WTC11 (cell line): ENCODE data around the gene TMEM245. TPM values are rescaled to one million over a fixed set of nuclear protein-coding genes. Genes with fewer than 3 reads are reported as not detected.

ENCODE experiments used
- ATAC-seq: fragments of 200-7000 bp; cut with Tn5 transposase; 2 replicates; pipeline ENCODE4 v1.10.0; 2021; ENCODE audit warnings: mild to moderate bottlenecking, moderate library complexity
- CTCF ChIA-PET: fragments of 300-600 bp; sonication (Branson Sonifier 250); formaldehyde crosslinking; loops from one replicate; lab custom pipeline; 2021; ENCODE audit warnings: antibody characterized with exemption; lab: Charles Lee
- POLR2A ChIA-PET: fragments of 350-600 bp; sonication (Branson Sonifier 250); formaldehyde crosslinking; loops from one replicate; lab custom pipeline; 2021; ENCODE audit warnings: antibody characterized with exemption; lab: Charles Lee
- DNase-seq: peaks from one replicate; pipeline ENCODE4 v3.0.0; 2021; ENCODE audit warnings: low spot score
- H3K27ac Mint-ChIP-seq: 2 replicates; pipeline ENCODE4 v1.8.0; 2021; ENCODE audit warnings: mixed read lengths
- H3K27me3 Mint-ChIP-seq: 2 replicates; pipeline ENCODE4 v1.8.0; 2021; ENCODE audit warnings: low read depth, mild to moderate bottlenecking, moderate library complexity, mixed read lengths
- H3K36me3 Mint-ChIP-seq: 2 replicates; pipeline ENCODE4 v1.8.0; 2021; ENCODE audit warnings: mixed read lengths
- H3K4me1 Mint-ChIP-seq: 2 replicates; pipeline ENCODE4 v1.8.0; 2022; ENCODE audit warnings: mixed read lengths
- H3K4me3 Mint-ChIP-seq: 2 replicates; pipeline ENCODE4 v1.8.0; 2021; ENCODE audit warnings: mild to moderate bottlenecking, moderate library complexity, mixed read lengths
- H3K9me3 Mint-ChIP-seq: 2 replicates; pipeline ENCODE4 v1.8.0; 2021; ENCODE audit warnings: mixed read lengths
- AFF4 ChIP-seq: sonication (generic); formaldehyde crosslinking; IDR thresholded peaks from 2 replicates; pipeline ENCODE4 v1.8.1; 2023; ENCODE audit warnings: mild to moderate bottlenecking, missing genetic modification reagents, borderline replicate concordance
- CREM ChIP-seq: sonication (generic); formaldehyde crosslinking; IDR thresholded peaks from 2 replicates; pipeline ENCODE4 v1.8.1; 2022; ENCODE audit warnings: mild to moderate bottlenecking, missing genetic modification reagents, moderate library complexity
- ETV6 ChIP-seq: sonication (generic); formaldehyde crosslinking; IDR thresholded peaks from 2 replicates; pipeline ENCODE4 v1.8.1; 2022; ENCODE audit warnings: mild to moderate bottlenecking, missing genetic modification reagents
- GABPB1 ChIP-seq: sonication (generic); formaldehyde crosslinking; IDR thresholded peaks from 2 replicates; pipeline ENCODE4 v1.8.1; 2023; ENCODE audit warnings: mild to moderate bottlenecking, missing genetic modification reagents
- NFATC4 ChIP-seq: fragments of 250-450 bp; sonication (Bioruptor Pico); IDR thresholded peaks from 2 replicates; pipeline ENCODE4 v1.9.0; 2021; ENCODE audit warnings: mild to moderate bottlenecking
- RELA ChIP-seq: sonication (generic); formaldehyde crosslinking; IDR thresholded peaks from 2 replicates; pipeline ENCODE4 v1.8.1; 2022; ENCODE audit warnings: missing genetic modification reagents, mild to moderate bottlenecking, borderline replicate concordance
- SP1 ChIP-seq: sonication (generic); formaldehyde crosslinking; conservative IDR thresholded peaks from 2 replicates; pipeline ENCODE4 v1.8.1; 2022; ENCODE audit warnings: missing genetic modification reagents
- TEAD4 ChIP-seq: sonication (generic); formaldehyde crosslinking; IDR thresholded peaks from 2 replicates; pipeline ENCODE4 v1.8.0; 2022; ENCODE audit warnings: mild to moderate bottlenecking, missing genetic modification reagents
- USF2 ChIP-seq: sonication (generic); formaldehyde crosslinking; IDR thresholded peaks from 2 replicates; pipeline ENCODE4 v1.8.1; 2023; ENCODE audit warnings: mild to moderate bottlenecking, missing genetic modification reagents, moderate library complexity
- ZBTB21 ChIP-seq: sonication (generic); formaldehyde crosslinking; IDR thresholded peaks from 2 replicates; pipeline ENCODE4 v1.8.1; 2023; ENCODE audit warnings: mild to moderate bottlenecking, missing genetic modification reagents, borderline replicate concordance
- ZNF317 ChIP-seq: sonication (generic); formaldehyde crosslinking; IDR thresholded peaks from 2 replicates; pipeline ENCODE4 v1.8.1; 2023; ENCODE audit warnings: low read depth, mild to moderate bottlenecking, moderate library complexity, missing genetic modification reagents, borderline replicate concordance
- ZNF416 ChIP-seq: fragments of 250-450 bp; sonication (Bioruptor Pico); IDR thresholded peaks from 2 replicates; pipeline ENCODE4 v1.9.0; 2021; ENCODE audit warnings: mild to moderate bottlenecking, inconsistent platforms
- ZNF423 ChIP-seq: fragments of 250-450 bp; sonication (Bioruptor Pico); IDR thresholded peaks from 2 replicates; pipeline ENCODE4 v2.1.2; 2022; ENCODE audit warnings: mild to moderate bottlenecking, moderate library complexity
- total RNA-seq: library from RNA; stranded (reverse); gene quantifications from 3 replicates; pipeline ENCODE4 v1.2.3, GENCODE V29; 2021
- TF ChIP-seq, protein P1 (sequence below): fragments of 250-450 bp; sonication (Bioruptor Pico); IDR thresholded peaks from 2 replicates; pipeline ENCODE4 v2.1.2; 2022; ENCODE audit warnings: mild to moderate bottlenecking, moderate library complexity
- TF ChIP-seq, protein P2 (sequence below): sonication (generic); formaldehyde crosslinking; IDR thresholded peaks from 2 replicates; pipeline ENCODE4 v1.8.1; 2023; ENCODE audit warnings: mild to moderate bottlenecking, moderate library complexity, missing genetic modification reagents
- TF ChIP-seq, protein P3 (sequence below): sonication (generic); formaldehyde crosslinking; IDR thresholded peaks from 2 replicates; pipeline ENCODE4 v1.8.1; 2023; ENCODE audit warnings: mild to moderate bottlenecking, missing genetic modification reagents
- TF ChIP-seq, protein P4 (sequence below): sonication (generic); formaldehyde crosslinking; IDR thresholded peaks from 2 replicates; pipeline ENCODE4 v1.8.0; 2023; ENCODE audit warnings: missing genetic modification reagents

Gene TMEM245
- total RNA-seq, 1 experiment from 2014 or later: 40.8 TPM

DNA sequence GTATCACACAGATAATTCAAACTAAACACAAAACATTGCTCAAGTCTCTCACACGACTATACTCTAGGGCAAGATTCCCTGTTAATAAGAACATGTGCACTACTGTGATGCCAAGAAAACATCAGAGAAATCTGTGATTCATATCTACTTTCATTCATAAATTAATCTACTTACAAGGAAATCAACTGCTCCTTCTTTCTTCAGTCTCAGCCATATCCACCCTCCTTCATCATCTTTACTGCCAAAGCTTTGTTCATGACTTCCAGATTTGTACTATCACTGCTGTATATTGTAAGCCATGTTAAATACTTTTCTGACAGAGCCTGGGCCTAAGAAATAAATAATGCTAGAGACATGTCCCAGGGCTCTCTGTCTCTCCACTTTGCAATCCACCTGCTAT lies 141.5 kb downstream of the TMEM245 start:
- peaks cover 7% of the 10 kb centered on the region for H3K36me3 Mint-ChIP-seq

DNA sequence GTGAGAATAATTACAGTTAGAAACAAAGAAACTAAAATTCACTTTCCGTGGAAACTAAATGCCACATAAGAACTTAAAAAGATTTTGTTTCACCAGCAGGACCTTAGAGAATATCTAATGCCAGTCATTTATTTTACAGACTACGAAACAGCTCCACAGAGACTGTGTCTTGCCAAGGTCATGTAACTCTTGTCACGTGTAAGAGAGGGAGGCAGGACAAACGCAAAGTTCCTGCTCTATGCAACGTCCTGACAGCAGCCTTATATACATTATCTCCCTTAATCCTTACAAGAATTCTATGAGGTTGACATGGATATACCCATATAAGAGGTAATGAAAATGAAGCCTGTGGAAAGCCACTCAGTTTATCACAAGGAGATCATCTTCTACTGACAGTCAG lies 145.9 kb downstream of the TMEM245 start:
- CTCF ChIA-PET: no interaction called here
- ATAC-seq (no peak), DNase-seq (no peak)
- Mint-ChIP-seq H3K4me3 (no peak overlapping the region), H3K4me1 (no peaks in the 10 kb centered on the region), H3K27ac (no peak overlapping the region), H3K27me3 (no peaks in the 10 kb centered on the region), H3K9me3 (peaks cover 7% of the 10 kb centered on the region; the same call in 1 of the 2 replicates), H3K36me3 (peaks cover 18% of the 10 kb centered on the region)
- POLR2A ChIA-PET: no interaction called here
- TF ChIP-seq, protein P1, sequence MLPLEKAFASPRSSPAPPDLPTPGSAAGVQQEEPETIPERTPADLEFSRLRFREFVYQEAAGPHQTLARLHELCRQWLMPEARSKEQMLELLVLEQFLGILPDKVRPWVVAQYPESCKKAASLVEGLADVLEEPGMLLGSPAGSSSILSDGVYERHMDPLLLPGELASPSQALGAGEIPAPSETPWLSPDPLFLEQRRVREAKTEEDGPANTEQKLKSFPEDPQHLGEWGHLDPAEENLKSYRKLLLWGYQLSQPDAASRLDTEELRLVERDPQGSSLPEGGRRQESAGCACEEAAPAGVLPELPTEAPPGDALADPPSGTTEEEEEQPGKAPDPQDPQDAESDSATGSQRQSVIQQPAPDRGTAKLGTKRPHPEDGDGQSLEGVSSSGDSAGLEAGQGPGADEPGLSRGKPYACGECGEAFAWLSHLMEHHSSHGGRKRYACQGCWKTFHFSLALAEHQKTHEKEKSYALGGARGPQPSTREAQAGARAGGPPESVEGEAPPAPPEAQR (CRISPR knock-in tag): no peak
- no peak for TF ChIP-seq ZNF416 (CRISPR knock-in tag)
- no peak for TF ChIP-seq ZNF423 (CRISPR knock-in tag)
- TF ChIP-seq CREM (CRISPR knock-in tag): no peak
- TF ChIP-seq, protein P2, sequence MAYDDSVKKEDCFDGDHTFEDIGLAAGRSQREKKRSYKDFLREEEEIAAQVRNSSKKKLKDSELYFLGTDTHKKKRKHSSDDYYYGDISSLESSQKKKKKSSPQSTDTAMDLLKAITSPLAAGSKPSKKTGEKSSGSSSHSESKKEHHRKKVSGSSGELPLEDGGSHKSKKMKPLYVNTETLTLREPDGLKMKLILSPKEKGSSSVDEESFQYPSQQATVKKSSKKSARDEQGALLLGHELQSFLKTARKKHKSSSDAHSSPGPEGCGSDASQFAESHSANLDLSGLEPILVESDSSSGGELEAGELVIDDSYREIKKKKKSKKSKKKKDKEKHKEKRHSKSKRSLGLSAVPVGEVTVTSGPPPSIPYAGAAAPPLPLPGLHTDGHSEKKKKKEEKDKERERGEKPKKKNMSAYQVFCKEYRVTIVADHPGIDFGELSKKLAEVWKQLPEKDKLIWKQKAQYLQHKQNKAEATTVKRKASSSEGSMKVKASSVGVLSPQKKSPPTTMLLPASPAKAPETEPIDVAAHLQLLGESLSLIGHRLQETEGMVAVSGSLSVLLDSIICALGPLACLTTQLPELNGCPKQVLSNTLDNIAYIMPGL (CRISPR knock-in tag): no peak
- no peak for TF ChIP-seq RELA (CRISPR knock-in tag)
- no peak for TF ChIP-seq ZBTB21 (CRISPR knock-in tag)
- TF ChIP-seq SP1: no peak

More for the DNA sequence above, 141.5 kb downstream of the TMEM245 start:
- no peaks in the 10 kb centered on the region for H3K4me1 Mint-ChIP-seq
- no peak overlapping the region for H3K4me3 Mint-ChIP-seq
- no peak overlapping the region for H3K27ac Mint-ChIP-seq
- H3K27me3 Mint-ChIP-seq: no peaks in the 10 kb centered on the region
- DNase-seq (no peak), ATAC-seq (no peak)
- no peaks in the 10 kb centered on the region for H3K9me3 Mint-ChIP-seq
- CTCF ChIA-PET: no interaction called here
- POLR2A ChIA-PET: no interaction called here
- TF ChIP-seq ETV6 (CRISPR knock-in tag) (no peak), ZNF317 (CRISPR knock-in tag) (no peak)
- TF ChIP-seq, protein P3, sequence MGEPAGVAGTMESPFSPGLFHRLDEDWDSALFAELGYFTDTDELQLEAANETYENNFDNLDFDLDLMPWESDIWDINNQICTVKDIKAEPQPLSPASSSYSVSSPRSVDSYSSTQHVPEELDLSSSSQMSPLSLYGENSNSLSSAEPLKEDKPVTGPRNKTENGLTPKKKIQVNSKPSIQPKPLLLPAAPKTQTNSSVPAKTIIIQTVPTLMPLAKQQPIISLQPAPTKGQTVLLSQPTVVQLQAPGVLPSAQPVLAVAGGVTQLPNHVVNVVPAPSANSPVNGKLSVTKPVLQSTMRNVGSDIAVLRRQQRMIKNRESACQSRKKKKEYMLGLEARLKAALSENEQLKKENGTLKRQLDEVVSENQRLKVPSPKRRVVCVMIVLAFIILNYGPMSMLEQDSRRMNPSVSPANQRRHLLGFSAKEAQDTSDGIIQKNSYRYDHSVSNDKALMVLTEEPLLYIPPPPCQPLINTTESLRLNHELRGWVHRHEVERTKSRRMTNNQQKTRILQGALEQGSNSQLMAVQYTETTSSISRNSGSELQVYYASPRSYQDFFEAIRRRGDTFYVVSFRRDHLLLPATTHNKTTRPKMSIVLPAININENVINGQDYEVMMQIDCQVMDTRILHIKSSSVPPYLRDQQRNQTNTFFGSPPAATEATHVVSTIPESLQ (CRISPR knock-in tag): no peak

DNA sequence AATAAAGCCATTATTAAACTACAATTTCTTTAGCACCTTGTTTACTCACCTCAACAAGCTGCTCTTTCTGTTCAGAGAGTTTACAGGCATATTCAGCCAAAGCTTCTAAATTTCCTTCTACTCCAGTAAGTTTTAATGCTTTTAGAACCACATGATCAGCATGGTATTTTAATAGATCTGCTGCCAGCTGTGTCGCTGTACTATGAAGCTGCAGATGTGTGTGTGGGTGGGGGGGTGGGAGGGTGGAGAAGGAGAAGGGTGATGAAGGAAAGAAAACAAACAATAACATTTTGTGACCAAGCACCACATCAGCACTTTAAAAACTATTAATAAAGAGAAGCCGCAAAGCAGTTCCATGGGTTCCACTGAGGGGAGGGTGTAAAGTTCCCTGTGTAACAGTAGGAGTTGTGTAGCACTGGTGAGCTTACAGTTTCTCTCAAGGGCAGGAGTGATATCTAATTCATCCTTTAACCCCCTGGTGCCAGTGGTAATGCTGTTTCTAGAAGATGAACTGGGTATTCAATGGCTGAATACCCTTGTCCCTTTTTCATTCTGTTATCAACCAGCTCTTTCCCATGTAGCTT lies 147.0 kb downstream of the TMEM245 start:
- CTCF ChIA-PET: no interaction called here
- TF ChIP-seq TEAD4 (CRISPR knock-in tag) (no peak), USF2 (CRISPR knock-in tag) (no peak), GABPB1 (CRISPR knock-in tag) (no peak), AFF4 (no peak), RELA (CRISPR knock-in tag) (no peak), NFATC4 (CRISPR knock-in tag) (no peak)
- TF ChIP-seq, protein P4, sequence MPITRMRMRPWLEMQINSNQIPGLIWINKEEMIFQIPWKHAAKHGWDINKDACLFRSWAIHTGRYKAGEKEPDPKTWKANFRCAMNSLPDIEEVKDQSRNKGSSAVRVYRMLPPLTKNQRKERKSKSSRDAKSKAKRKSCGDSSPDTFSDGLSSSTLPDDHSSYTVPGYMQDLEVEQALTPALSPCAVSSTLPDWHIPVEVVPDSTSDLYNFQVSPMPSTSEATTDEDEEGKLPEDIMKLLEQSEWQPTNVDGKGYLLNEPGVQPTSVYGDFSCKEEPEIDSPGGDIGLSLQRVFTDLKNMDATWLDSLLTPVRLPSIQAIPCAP (CRISPR knock-in tag): no peak
- TF ChIP-seq, protein P1 (CRISPR knock-in tag): no peak

More for the DNA sequence above, 147.0 kb downstream of the TMEM245 start:
- POLR2A ChIA-PET: no interaction called here
- H3K4me1 Mint-ChIP-seq: no peaks in the 10 kb centered on the region
- no peak overlapping the region for H3K4me3 Mint-ChIP-seq
- H3K9me3 Mint-ChIP-seq: peaks cover 7% of the 10 kb centered on the region; the same call in 1 of the 2 replicates
- DNase-seq (no peak), ATAC-seq (no peak)
- H3K27me3 Mint-ChIP-seq: no peaks in the 10 kb centered on the region
- H3K36me3 Mint-ChIP-seq: peaks cover 16% of the 10 kb centered on the region
- H3K27ac Mint-ChIP-seq: no peak overlapping the region
